Ascending aorta (tissue), 2 donors: ENCODE data around the gene ZNF783. TPM values are rescaled to one million over a fixed set of nuclear protein-coding genes. Genes with fewer than 3 reads are reported as not detected.
"Not testable (repeated sequence)": the region's sequence is repeated elsewhere in the genome, so short reads cannot be mapped to it uniquely, and the experiment has no call there.

Experiments
- DNase-seq, 2 donors: peaks; one replicate each; pipeline ENCODE4 v3.0.0-alpha.2; 2019; ENCODE audit warnings: low spot score in 2 of 2
- H3K27ac ChIP-seq, 2 donors: fragments of 200-600 bp; sonication (generic); one replicate each; pipeline ENCODE4 v1.5.1; 2016 to 2017; ENCODE audit warnings: mild to moderate bottlenecking in 1 of 2
- H3K27me3 ChIP-seq: fragments of 200-600 bp; sonication (generic); one replicate; pipeline ENCODE4 v1.5.1; 2017
- H3K36me3 ChIP-seq, 2 donors: fragments of 200-600 bp; sonication (generic); one replicate each; pipeline ENCODE4 v1.5.1; 2016
- H3K4me1 ChIP-seq, 2 donors: fragments of 200-600 bp; sonication (generic); one replicate each; pipeline ENCODE4 v1.5.1; 2016 to 2017; ENCODE audit warnings: mild to moderate bottlenecking in 1 of 2
- H3K4me3 ChIP-seq, 2 donors: fragments of 200-600 bp; sonication (generic); one replicate each; pipeline ENCODE4 v1.5.1; 2016 to 2017; ENCODE audit warnings: mild to moderate bottlenecking in 1 of 2
- H3K9me3 ChIP-seq, 2 donors: fragments of 200-600 bp; sonication (generic); one replicate each; pipeline ENCODE4 v1.5.1; 2016
- CTCF ChIP-seq, 3 experiments: fragments of 200-600 bp in 2 of 3; fragments of 450-650 bp in 1 of 3; sonication (generic) in 2 of 3; IDR thresholded peaks; one replicate each; pipeline ENCODE4 v1.5.1; 2016 to 2019; ENCODE audit warnings: antibody characterized with exemption in 3 of 3, mild to moderate bottlenecking in 1 of 3, moderate library complexity in 1 of 3
- intact Hi-C: fragments of 100-400 bp; cut with DNase I; formaldehyde crosslinking; loops from one replicate; pipeline ENCODE4 v1.15.1; 2023
- total RNA-seq: library from RNA; depleted of rRNA; stranded (reverse); fragments of >200 nt; gene quantifications from one replicate; pipeline ENCODE4 v1.1.0, GENCODE V29; 2016

The ZNF783 gene
- total RNA-seq, 1 donor from 2014 or later: 25.7 TPM

GRCh38 chr7:149220534-149220933 is 41.5 kb upstream of the ZNF783 start:
- Histone ChIP-seq H3K36me3 (peaks cover 45 to 94% of the 10 kb centered on the region in 2 donors), H3K4me3 (no peak overlapping the region), H3K27me3 (no peaks in the 10 kb centered on the region), H3K4me1 (no peaks in the 10 kb centered on the region), H3K27ac (no peak overlapping the region), H3K9me3 (no peaks in the 10 kb centered on the region)
- no peak for DNase-seq
- TF ChIP-seq CTCF (IDR thresholded peaks at IDR 0.05): no peak
- intact Hi-C loops: no loop called here

- Histone ChIP-seq H3K36me3 (peaks cover 28 to 71% of the 10 kb centered on the region in 2 donors), H3K4me1 (no peaks in the 10 kb centered on the region), H3K4me3 (no peak overlapping the region), H3K27ac (no peak overlapping the region), H3K27me3 (no peaks in the 10 kb centered on the region), H3K9me3 (no peaks in the 10 kb centered on the region)
- intact Hi-C loops: no loop called here
- no peak for DNase-seq
- no peak for TF ChIP-seq CTCF (IDR thresholded peaks at IDR 0.05)
These were observed 38.8 kb upstream of the ZNF783 start for GRCh38 chr7:149223176-149223575.

- no peaks in the 10 kb centered on the region for H3K9me3 ChIP-seq
- H3K36me3 ChIP-seq: peaks cover 25 to 65% of the 10 kb centered on the region in 2 donors
- H3K4me3 ChIP-seq: no peak overlapping the region
- no peak for DNase-seq
- H3K4me1 ChIP-seq: no peaks in the 10 kb centered on the region
- no peak for TF ChIP-seq CTCF (IDR thresholded peaks at IDR 0.05)
- intact Hi-C loops: no loop called here
- no peak overlapping the region for H3K27ac ChIP-seq
- no peaks in the 10 kb centered on the region for H3K27me3 ChIP-seq
These were observed 38.2 kb upstream of the ZNF783 start for GRCh38 chr7:149223761-149224160.

GRCh38 chr7:149224352-149224751 is 37.6 kb upstream of the ZNF783 start:
- Histone ChIP-seq H3K27ac (no peak overlapping the region), H3K36me3 (peaks cover 22 to 59% of the 10 kb centered on the region in 2 donors), H3K27me3 (no peaks in the 10 kb centered on the region), H3K9me3 (no peaks in the 10 kb centered on the region), H3K4me1 (no peaks in the 10 kb centered on the region), H3K4me3 (no peak overlapping the region)
- no peak for DNase-seq
- TF ChIP-seq CTCF (IDR thresholded peaks at IDR 0.05): no peak
- intact Hi-C loops: no loop called here

GRCh38 chr7:149225106-149225505 is 36.9 kb upstream of the ZNF783 start:
- intact Hi-C loops: no loop called here
- Histone ChIP-seq H3K9me3 (no peaks in the 10 kb centered on the region), H3K4me1 (no peaks in the 10 kb centered on the region), H3K36me3 (peaks cover 22 to 51% of the 10 kb centered on the region in 2 donors), H3K27ac (no peak overlapping the region), H3K27me3 (no peaks in the 10 kb centered on the region), H3K4me3 (no peak overlapping the region)
- DNase-seq: no peak
- TF ChIP-seq CTCF (IDR thresholded peaks at IDR 0.05): no peak

GRCh38 chr7:149225656-149226055 is 36.3 kb upstream of the ZNF783 start:
- no peak for DNase-seq
- Histone ChIP-seq H3K36me3 (peaks cover 22 to 46% of the 10 kb centered on the region in 2 donors), H3K27me3 (no peaks in the 10 kb centered on the region), H3K9me3 (no peaks in the 10 kb centered on the region), H3K27ac (no peak overlapping the region), H3K4me3 (no peak overlapping the region), H3K4me1 (no peaks in the 10 kb centered on the region)
- intact Hi-C loops: no loop called here
- no peak for TF ChIP-seq CTCF (IDR thresholded peaks at IDR 0.05)

GRCh38 chr7:149226366-149226765 is 35.6 kb upstream of the ZNF783 start:
- DNase-seq, H3K27me3 ChIP-seq, intact Hi-C loops, H3K9me3 ChIP-seq, H3K4me3 ChIP-seq, H3K27ac ChIP-seq, H3K4me1 ChIP-seq: not testable (repeated sequence)
- H3K36me3 ChIP-seq: peaks cover 22 to 40% of the 10 kb centered on the region in 2 donors
